K562 (cell line): ENCODE data around the gene ENTPD3.

Experiments
- CTCF ChIP-seq, 3 experiments: IDR thresholded peaks in 2 of 3; conservative IDR thresholded peaks in 1 of 3; 2 replicates each; pipeline ENCODE4 v1.5.1; 2011 to 2012; ENCODE audit warnings: low read length in 3 of 3, mild to moderate bottlenecking in 3 of 3, control low read depth in 2 of 3, improper control_type of control experiment in 1 of 3, inconsistent platforms in 1 of 3, low read depth in 1 of 3, mixed read lengths in 1 of 3, moderate library complexity in 1 of 3; ENCODE audit not compliant: insufficient read depth in 2 of 3
- HCFC1 ChIP-seq: IDR thresholded peaks from 2 replicates; pipeline ENCODE4 v1.6.1; 2012; ENCODE audit warnings: low read depth, low read length, improper control_type of control experiment
- KDM1A ChIP-seq, 2 experiments: fragments of 450-650 bp; IDR thresholded peaks; 2 replicates each; pipeline ENCODE4 v1.6.1; 2016; ENCODE audit warnings: mild to moderate bottlenecking in 2 of 2
- MYC ChIP-seq, 2 experiments: fragments of 250-450 bp in 1 of 2; sonication (Bioruptor Pico) in 1 of 2; IDR thresholded peaks; 2 replicates each; pipeline versions ENCODE4 v1.5.1 to v1.6.1; 2012 to 2021; ENCODE audit warnings: low read depth in 2 of 2, borderline replicate concordance in 1 of 2, improper control_type of control experiment in 1 of 2, low read length in 1 of 2, mild to moderate bottlenecking in 1 of 2, moderate library complexity in 1 of 2
- NFE2 ChIP-seq: IDR thresholded peaks from 2 replicates; pipeline ENCODE4 v1.6.1; 2014; ENCODE audit warnings: antibody characterized with exemption, low read depth
- TARDBP ChIP-seq: fragments of 450-650 bp; IDR thresholded peaks from 2 replicates; pipeline ENCODE4 v1.6.1; 2016
- YY1 ChIP-seq, 3 experiments: IDR thresholded peaks; 2 replicates each; pipeline ENCODE4 v1.6.1; 2011; ENCODE audit warnings: low read length in 2 of 3, mild to moderate bottlenecking in 2 of 3, moderate library complexity in 2 of 3, borderline replicate concordance in 1 of 3, control low read depth in 1 of 3, low read depth in 1 of 3; ENCODE audit not compliant: insufficient read depth in 3 of 3, insufficient replicate concordance in 2 of 3, control insufficient read depth in 1 of 3, insufficient read length in 1 of 3; ENCODE audit errors: extremely low read depth in 1 of 3
- ZC3H4 ChIP-seq: sonication (generic); formaldehyde crosslinking; IDR thresholded peaks from 2 replicates; pipeline ENCODE4 v1.9.0; 2021; ENCODE audit warnings: missing genetic modification reagents, borderline replicate concordance
- ZNF24 ChIP-seq: fragments of 450-650 bp; IDR thresholded peaks from 2 replicates; pipeline ENCODE4 v1.6.1; 2016
- ZNF79 ChIP-seq: fragments of 250-450 bp; sonication (Bioruptor Pico); IDR thresholded peaks from 2 replicates; pipeline ENCODE4 v1.4.0; 2020; ENCODE audit warnings: low read depth, mild to moderate bottlenecking, moderate library complexity
- ZZZ3 ChIP-seq: fragments of 450-650 bp; IDR thresholded peaks from 2 replicates; pipeline ENCODE4 v1.6.1; 2016; ENCODE audit warnings: antibody characterized with exemption, mild to moderate bottlenecking, moderate library complexity
- TF ChIP-seq, protein P1 (sequence below): sonication (generic); formaldehyde crosslinking; IDR thresholded peaks from 2 replicates; pipeline ENCODE4 v1.9.0; 2022; ENCODE audit warnings: mild to moderate bottlenecking, missing genetic modification reagents
- TF ChIP-seq, protein P2 (sequence below), 2 experiments: fragments of 450-650 bp; formaldehyde crosslinking in 1 of 2; IDR thresholded peaks; 2 replicates each; pipeline versions ENCODE4 v1.4.0 to v1.6.1; 2014 to 2020; ENCODE audit warnings: mild to moderate bottlenecking in 2 of 2, borderline replicate concordance in 1 of 2, low read depth in 1 of 2

DNA sequence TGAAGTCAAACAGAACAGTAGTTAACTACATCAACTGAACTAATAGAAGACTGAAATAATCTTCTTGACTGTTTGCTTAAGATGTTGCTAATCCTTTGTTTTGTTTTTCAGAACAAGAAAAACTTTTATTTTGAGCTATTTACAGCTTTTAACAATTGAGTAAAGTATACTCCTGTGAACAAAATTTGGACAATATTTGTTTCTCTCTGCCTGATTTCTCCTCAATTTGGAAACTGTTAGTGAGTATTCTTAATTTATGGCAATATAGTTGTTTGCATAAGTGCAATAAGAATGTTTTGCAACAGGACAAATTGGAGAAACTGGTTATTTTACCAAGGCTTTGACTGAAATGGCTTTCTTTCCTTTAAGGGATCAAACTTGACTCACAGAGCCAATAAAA, 36.5 kb upstream of the ENTPD3 start:
- TF ChIP-seq HCFC1 (no peak), NFE2 (no peak), TARDBP (no peak), ZC3H4 (CRISPR knock-in tag) (no peak), ZNF24 (no peak), CTCF (IDR thresholded peaks at IDR 0.05 in 2 of 3, conservative IDR thresholded peaks at IDR 0.05 in 1 of 3; ENCODE audit: insufficient read depth in 2 of 3, low read depth in 1 of 3, low read length in 3 of 3) (no peak), KDM1A (IDR thresholded peaks at IDR 0.05) (no peak), ZNF79 (CRISPR knock-in tag) (no peak), YY1 (IDR thresholded peaks at IDR 0.05; ENCODE audit: borderline replicate concordance in 1 of 3, control insufficient read depth in 1 of 3, extremely low read depth in 1 of 3, insufficient read depth in 3 of 3, insufficient read length in 1 of 3, insufficient replicate concordance in 2 of 3, low read depth in 1 of 3, low read length in 2 of 3) (no peak), MYC (IDR thresholded peaks at IDR 0.05; ENCODE audit: low read depth, low read length) (no peak), MYC (CRISPR knock-in tag; IDR thresholded peaks at IDR 0.05; ENCODE audit: borderline replicate concordance, low read depth) (no peak), ZZZ3 (no peak)
- TF ChIP-seq, protein P1, sequence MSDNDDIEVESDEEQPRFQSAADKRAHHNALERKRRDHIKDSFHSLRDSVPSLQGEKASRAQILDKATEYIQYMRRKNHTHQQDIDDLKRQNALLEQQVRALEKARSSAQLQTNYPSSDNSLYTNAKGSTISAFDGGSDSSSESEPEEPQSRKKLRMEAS, result no peak
- TF ChIP-seq, protein P2, sequence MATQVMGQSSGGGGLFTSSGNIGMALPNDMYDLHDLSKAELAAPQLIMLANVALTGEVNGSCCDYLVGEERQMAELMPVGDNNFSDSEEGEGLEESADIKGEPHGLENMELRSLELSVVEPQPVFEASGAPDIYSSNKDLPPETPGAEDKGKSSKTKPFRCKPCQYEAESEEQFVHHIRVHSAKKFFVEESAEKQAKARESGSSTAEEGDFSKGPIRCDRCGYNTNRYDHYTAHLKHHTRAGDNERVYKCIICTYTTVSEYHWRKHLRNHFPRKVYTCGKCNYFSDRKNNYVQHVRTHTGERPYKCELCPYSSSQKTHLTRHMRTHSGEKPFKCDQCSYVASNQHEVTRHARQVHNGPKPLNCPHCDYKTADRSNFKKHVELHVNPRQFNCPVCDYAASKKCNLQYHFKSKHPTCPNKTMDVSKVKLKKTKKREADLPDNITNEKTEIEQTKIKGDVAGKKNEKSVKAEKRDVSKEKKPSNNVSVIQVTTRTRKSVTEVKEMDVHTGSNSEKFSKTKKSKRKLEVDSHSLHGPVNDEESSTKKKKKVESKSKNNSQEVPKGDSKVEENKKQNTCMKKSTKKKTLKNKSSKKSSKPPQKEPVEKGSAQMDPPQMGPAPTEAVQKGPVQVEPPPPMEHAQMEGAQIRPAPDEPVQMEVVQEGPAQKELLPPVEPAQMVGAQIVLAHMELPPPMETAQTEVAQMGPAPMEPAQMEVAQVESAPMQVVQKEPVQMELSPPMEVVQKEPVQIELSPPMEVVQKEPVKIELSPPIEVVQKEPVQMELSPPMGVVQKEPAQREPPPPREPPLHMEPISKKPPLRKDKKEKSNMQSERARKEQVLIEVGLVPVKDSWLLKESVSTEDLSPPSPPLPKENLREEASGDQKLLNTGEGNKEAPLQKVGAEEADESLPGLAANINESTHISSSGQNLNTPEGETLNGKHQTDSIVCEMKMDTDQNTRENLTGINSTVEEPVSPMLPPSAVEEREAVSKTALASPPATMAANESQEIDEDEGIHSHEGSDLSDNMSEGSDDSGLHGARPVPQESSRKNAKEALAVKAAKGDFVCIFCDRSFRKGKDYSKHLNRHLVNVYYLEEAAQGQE (IDR thresholded peaks at IDR 0.05; ENCODE audit: borderline replicate concordance), result no peak
- TF ChIP-seq, protein P2 (CRISPR knock-in tag; IDR thresholded peaks at IDR 0.05; ENCODE audit: low read depth), result no peak
